ENCODE data around the gene FAH. TPM values are rescaled to one million over a fixed set of nuclear protein-coding genes. Genes with fewer than 3 reads are reported as not detected.
"Not testable (repeated sequence)": the region's sequence is repeated elsewhere in the genome, so short reads cannot be mapped to it uniquely, and the experiment has no call there.

FAH gene
- total RNA-seq, 1 donor from 2014 or later, result 8.3 TPM

DNA sequence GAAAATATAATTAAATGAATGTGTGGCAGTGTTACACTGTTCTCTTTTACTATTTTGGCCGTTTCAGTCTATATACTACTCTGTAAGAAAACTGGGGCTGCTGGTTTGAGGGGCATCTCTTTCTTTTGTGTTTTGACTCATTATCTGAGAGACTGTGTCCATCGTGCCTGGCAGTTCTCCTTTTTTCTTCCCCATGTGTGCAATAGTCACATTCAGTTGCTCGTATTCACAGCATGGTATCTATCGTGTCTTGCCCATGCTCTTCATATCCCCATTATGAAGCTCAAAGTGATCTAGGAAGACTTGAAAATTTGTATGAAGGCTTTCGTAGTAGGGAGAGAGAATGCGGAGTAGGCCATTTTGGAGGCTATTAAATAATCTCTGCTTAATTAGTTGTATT is 29.8 kb upstream of the FAH start:
- Histone ChIP-seq H3F3A (ENCODE audit: low read depth) (peaks cover 3% of the 10 kb centered on the region), H3K79me2 (ENCODE audit: low read depth) (peaks cover 43% of the 10 kb centered on the region), H3K4me1 (no peaks in the 10 kb centered on the region), H3K9ac (no peak overlapping the region), H3K27ac (no peak overlapping the region), H3K9me3 (ENCODE audit: low read depth) (no peaks in the 10 kb centered on the region), H4K20me1 (ENCODE audit: low read depth) (peaks cover 36% of the 10 kb centered on the region), H3K4me3 (no peak overlapping the region), H3K4me2 (no peak overlapping the region), H2AFZ (replicated peaks) (no peak overlapping the region), H3K27me3 (no peaks in the 10 kb centered on the region), H3K36me3 (peaks cover 6% of the 10 kb centered on the region)
- Mint-ChIP-seq H3K9me3 (no peaks in the 10 kb centered on the region), H3K27ac (no peak overlapping the region), H3K27me3 (ENCODE audit: insufficient read depth, low read depth) (peaks cover 3% of the 10 kb centered on the region), H3K36me3 (peaks cover 23% of the 10 kb centered on the region), H3K4me3 (no peak overlapping the region), H3K4me1 (peaks cover 7% of the 10 kb centered on the region)
- no peak for DNase-seq (ENCODE audit: low spot score)
- TF ChIP-seq, protein P1, sequence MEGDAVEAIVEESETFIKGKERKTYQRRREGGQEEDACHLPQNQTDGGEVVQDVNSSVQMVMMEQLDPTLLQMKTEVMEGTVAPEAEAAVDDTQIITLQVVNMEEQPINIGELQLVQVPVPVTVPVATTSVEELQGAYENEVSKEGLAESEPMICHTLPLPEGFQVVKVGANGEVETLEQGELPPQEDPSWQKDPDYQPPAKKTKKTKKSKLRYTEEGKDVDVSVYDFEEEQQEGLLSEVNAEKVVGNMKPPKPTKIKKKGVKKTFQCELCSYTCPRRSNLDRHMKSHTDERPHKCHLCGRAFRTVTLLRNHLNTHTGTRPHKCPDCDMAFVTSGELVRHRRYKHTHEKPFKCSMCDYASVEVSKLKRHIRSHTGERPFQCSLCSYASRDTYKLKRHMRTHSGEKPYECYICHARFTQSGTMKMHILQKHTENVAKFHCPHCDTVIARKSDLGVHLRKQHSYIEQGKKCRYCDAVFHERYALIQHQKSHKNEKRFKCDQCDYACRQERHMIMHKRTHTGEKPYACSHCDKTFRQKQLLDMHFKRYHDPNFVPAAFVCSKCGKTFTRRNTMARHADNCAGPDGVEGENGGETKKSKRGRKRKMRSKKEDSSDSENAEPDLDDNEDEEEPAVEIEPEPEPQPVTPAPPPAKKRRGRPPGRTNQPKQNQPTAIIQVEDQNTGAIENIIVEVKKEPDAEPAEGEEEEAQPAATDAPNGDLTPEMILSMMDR (IDR thresholded peaks at IDR 0.05), result no peak
- TF ChIP-seq EZH2 (IDR thresholded peaks at IDR 0.05), result no peak
- TF ChIP-seq EZH2phosphoT487 (IDR thresholded peaks at IDR 0.05), result no peak

- not testable (repeated sequence) for H3F3A ChIP-seq (ENCODE audit: low read depth); H3K79me2 ChIP-seq (ENCODE audit: low read depth); H3K4me1 ChIP-seq; H3K27ac Mint-ChIP-seq; DNase-seq (ENCODE audit: low spot score); H3K9ac ChIP-seq; H3K4me3 ChIP-seq; H3K4me2 ChIP-seq; H2AFZ ChIP-seq (replicated peaks); H3K4me1 Mint-ChIP-seq; H3K4me3 Mint-ChIP-seq; H3K27me3 ChIP-seq; H3K9me3 Mint-ChIP-seq; H3K27ac ChIP-seq; H3K27me3 Mint-ChIP-seq (ENCODE audit: insufficient read depth, low read depth); H3K9me3 ChIP-seq (ENCODE audit: low read depth)
- peaks cover 30% of the 10 kb centered on the region for H3K36me3 Mint-ChIP-seq
- Histone ChIP-seq H3K36me3 (peaks cover 10% of the 10 kb centered on the region), H4K20me1 (ENCODE audit: low read depth) (peaks cover 15% of the 10 kb centered on the region)
Observed at GRCh38 chr15:80127253-80127652, 25.5 kb upstream of the FAH start.

DNA sequence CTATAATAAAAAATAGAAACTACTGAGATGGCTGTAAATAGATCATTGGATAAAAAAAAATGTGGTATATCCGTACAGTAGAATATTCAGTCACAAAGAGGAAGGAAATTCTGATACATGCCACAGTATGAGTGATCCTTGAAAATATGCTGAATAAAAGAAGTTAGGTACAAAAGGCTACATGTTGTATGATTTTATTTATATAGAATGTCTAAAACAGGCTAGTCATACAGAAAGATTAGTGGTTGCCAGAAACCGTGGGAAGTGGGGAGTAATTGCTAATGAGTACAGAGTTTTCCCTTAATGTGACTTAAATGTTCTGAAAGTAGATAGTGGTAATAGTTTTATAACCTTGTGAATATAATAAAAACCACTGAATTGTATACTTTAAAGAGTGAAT is 24.9 kb upstream of the FAH start:
- H2AFZ ChIP-seq (replicated peaks), result no peak overlapping the region
- H3K79me2 ChIP-seq (ENCODE audit: low read depth), result no peaks in the 10 kb centered on the region
- Mint-ChIP-seq H3K4me3 (no peak overlapping the region), H3K27me3 (ENCODE audit: insufficient read depth, low read depth) (peaks cover 3% of the 10 kb centered on the region), H3K9me3 (no peaks in the 10 kb centered on the region), H3K4me1 (no peaks in the 10 kb centered on the region), H3K36me3 (peaks cover 28% of the 10 kb centered on the region), H3K27ac (no peak overlapping the region)
- peaks cover 15% of the 10 kb centered on the region for H4K20me1 ChIP-seq (ENCODE audit: low read depth)
- DNase-seq (ENCODE audit: low spot score), result no peak
- no peak overlapping the region for H3K4me2 ChIP-seq
- TF ChIP-seq EZH2phosphoT487 (IDR thresholded peaks at IDR 0.05) (no peak), EZH2 (IDR thresholded peaks at IDR 0.05) (no peak)
- TF ChIP-seq, protein P1 (IDR thresholded peaks at IDR 0.05), result no peak
- no peaks in the 10 kb centered on the region for H3K9me3 ChIP-seq (ENCODE audit: low read depth)
- no peak overlapping the region for H3K9ac ChIP-seq
- H3K27me3 ChIP-seq, result no peaks in the 10 kb centered on the region
- H3F3A ChIP-seq (ENCODE audit: low read depth), result peaks cover 3% of the 10 kb centered on the region
- peaks cover 5% of the 10 kb centered on the region for H3K36me3 ChIP-seq
- H3K4me1 ChIP-seq, result no peaks in the 10 kb centered on the region
- H3K27ac ChIP-seq, result no peak overlapping the region
- no peak overlapping the region for H3K4me3 ChIP-seq

DNA sequence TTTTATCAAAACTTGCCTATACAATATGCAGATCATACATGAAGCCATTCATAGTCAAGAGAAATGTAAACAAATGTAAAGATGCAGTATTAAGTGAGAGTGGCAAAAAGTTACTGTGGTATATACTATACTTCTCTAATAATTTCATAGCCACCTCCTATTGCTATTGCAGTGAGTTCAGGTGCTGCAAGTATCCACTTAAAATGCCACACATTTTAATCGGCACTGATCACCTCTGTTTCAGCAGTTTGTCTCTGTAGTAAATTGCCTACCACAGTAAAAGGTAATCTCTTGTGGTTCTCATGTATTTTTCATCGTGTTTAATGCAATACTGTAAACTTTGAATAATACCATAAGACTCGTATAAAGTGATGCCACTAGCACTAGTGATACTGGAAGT is 20.4 kb upstream of the FAH start:
- Histone ChIP-seq H3K27ac (no peak overlapping the region), H3F3A (ENCODE audit: low read depth) (no peaks in the 10 kb centered on the region), H3K4me2 (no peak overlapping the region), H3K4me1 (no peaks in the 10 kb centered on the region), H3K27me3 (no peaks in the 10 kb centered on the region), H3K4me3 (no peak overlapping the region), H4K20me1 (ENCODE audit: low read depth) (peaks cover 7% of the 10 kb centered on the region), H3K36me3 (peaks cover 5% of the 10 kb centered on the region), H2AFZ (replicated peaks) (no peak overlapping the region), H3K79me2 (ENCODE audit: low read depth) (no peaks in the 10 kb centered on the region), H3K9me3 (ENCODE audit: low read depth) (no peaks in the 10 kb centered on the region), H3K9ac (no peak overlapping the region)
- Mint-ChIP-seq H3K27me3 (ENCODE audit: insufficient read depth, low read depth) (no peaks in the 10 kb centered on the region), H3K4me1 (no peaks in the 10 kb centered on the region), H3K4me3 (no peak overlapping the region), H3K9me3 (no peaks in the 10 kb centered on the region), H3K36me3 (peaks cover 21% of the 10 kb centered on the region), H3K27ac (no peak overlapping the region)
- TF ChIP-seq EZH2phosphoT487 (IDR thresholded peaks at IDR 0.05) (no peak), EZH2 (IDR thresholded peaks at IDR 0.05) (no peak)
- TF ChIP-seq, protein P1 (IDR thresholded peaks at IDR 0.05), result no peak
- DNase-seq (ENCODE audit: low spot score), result no peak
